Testis (tissue), 2 donors: ENCODE data around the gene NACC2.

Experiments
- CTCF ChIP-seq, 3 experiments: fragments of 450-650 bp in 2 of 3; fragments of 200-600 bp in 1 of 3; sonication (generic) in 1 of 3; IDR thresholded peaks; one replicate each; pipeline ENCODE4 v1.5.1; 2016 to 2019; ENCODE audit warnings: antibody characterized with exemption in 3 of 3, mild to moderate bottlenecking in 2 of 3, moderate library complexity in 1 of 3
- POLR2A ChIP-seq: fragments of 450-650 bp; IDR thresholded peaks from one replicate; pipeline ENCODE4 v1.6.1; 2017; ENCODE audit warnings: antibody characterized with exemption, mild to moderate bottlenecking, moderate library complexity

- TF ChIP-seq CTCF (IDR thresholded peaks at IDR 0.05) (no peak), POLR2A (no peak)
These were observed 24.8 kb upstream of the NACC2 start for GRCh38 chr9:136119883-136120393.
